Keratinocyte (primary cell): ENCODE results near the gene MMS19. TPM values are rescaled to one million over a fixed set of nuclear protein-coding genes. Genes with fewer than 3 reads are reported as not detected.

ENCODE experiments used
- DNase-seq: peaks from one replicate; pipeline ENCODE4 v3.0.0-alpha.2; 2011; ENCODE audit warnings: low read depth, missing footprints, low spot score
- FAIRE-seq: peaks from 2 replicates; lab custom pipeline; 2011; peaks lifted over from hg19 to GRCh38; lab: Jason Lieb, UNC
- H2AFZ ChIP-seq: 2 replicates; pipeline ENCODE4 v1.6.0; 2012; ENCODE audit warnings: low read length, control low read depth, inconsistent platforms; ENCODE audit not compliant: control insufficient read depth
- H3K27ac ChIP-seq: 2 replicates; pipeline ENCODE4 v1.5.1; 2011; ENCODE audit warnings: low read length; ENCODE audit not compliant: control insufficient read depth, insufficient read depth
- H3K27me3 ChIP-seq: 3 replicates; pipeline ENCODE4 v1.6.0; 2011; ENCODE audit warnings: low read length; ENCODE audit not compliant: control insufficient read depth, insufficient read depth; ENCODE audit errors: extremely low read depth
- H3K36me3 ChIP-seq, 2 experiments: 2 replicates in 1 of 2; 3 replicates in 1 of 2; pipeline ENCODE4 v1.5.1; 2011; ENCODE audit warnings: low read length in 2 of 2, mild to moderate bottlenecking in 1 of 2; ENCODE audit not compliant: control insufficient read depth in 2 of 2, insufficient read depth in 2 of 2; ENCODE audit errors: extremely low read depth in 1 of 2
- H3K4me1 ChIP-seq: 3 replicates; pipeline ENCODE4 v1.5.1; 2011; ENCODE audit warnings: low read length; ENCODE audit not compliant: control insufficient read depth, insufficient read depth; ENCODE audit errors: extremely low read depth
- H3K4me2 ChIP-seq: 3 replicates; pipeline ENCODE4 v1.6.0; 2011; ENCODE audit warnings: low read depth, low read length; ENCODE audit not compliant: control insufficient read depth, insufficient read depth; ENCODE audit errors: extremely low read depth
- H3K4me3 ChIP-seq, 3 experiments: fragments of 200-600 bp in 1 of 3; sonication (generic) in 1 of 3; 2 replicates in 2 of 3; 3 replicates in 1 of 3; pipeline ENCODE4 v1.5.1; 2011 to 2016; ENCODE audit warnings: low read length in 3 of 3, mild to moderate bottlenecking in 3 of 3, control low read depth in 2 of 3, inconsistent platforms in 1 of 3, low read depth in 1 of 3, mixed read lengths in 1 of 3, mixed run types in 1 of 3, moderate library complexity in 1 of 3; ENCODE audit not compliant: control insufficient read depth in 2 of 3, insufficient read depth in 2 of 3; ENCODE audit errors: extremely low read depth in 1 of 3
- H3K79me2 ChIP-seq: 2 replicates; pipeline ENCODE4 v1.6.0; 2012; ENCODE audit warnings: low read length; ENCODE audit not compliant: control insufficient read depth, insufficient read depth
- H3K9ac ChIP-seq: 3 replicates; pipeline ENCODE4 v1.6.0; 2011; ENCODE audit warnings: low read length; ENCODE audit not compliant: control insufficient read depth, insufficient read depth; ENCODE audit errors: extremely low read depth
- H3K9me1 ChIP-seq: 3 replicates; pipeline ENCODE4 v1.6.0; 2011; ENCODE audit warnings: low read length; ENCODE audit not compliant: control insufficient read depth, insufficient read depth; ENCODE audit errors: extremely low read depth
- H3K9me3 ChIP-seq: 2 replicates; pipeline ENCODE4 v1.5.1; 2012; ENCODE audit warnings: low read depth, low read length; ENCODE audit not compliant: control insufficient read depth
- H4K20me1 ChIP-seq: 3 replicates; pipeline ENCODE4 v1.6.0; 2011; ENCODE audit warnings: low read length; ENCODE audit not compliant: control insufficient read depth, insufficient read depth; ENCODE audit errors: extremely low read depth
- CTCF ChIP-seq, 3 experiments: IDR thresholded peaks in 1 of 3; conservative IDR thresholded peaks in 1 of 3; optimal IDR thresholded peaks in 1 of 3; 2 replicates in 2 of 3; 3 replicates in 1 of 3; pipeline versions ENCODE3 to v1.5.1; 2011; ENCODE audit warnings: low read length in 3 of 3, mild to moderate bottlenecking in 3 of 3, moderate library complexity in 2 of 3, control low read depth in 1 of 3, inconsistent platforms in 1 of 3; ENCODE audit not compliant: insufficient read depth in 2 of 3; ENCODE audit errors: extremely low read depth in 1 of 3
- EZH2 ChIP-seq: IDR thresholded peaks from one replicate; pipeline ENCODE4 v1.6.1; 2012; ENCODE audit warnings: inconsistent platforms, mild to moderate bottlenecking, low read length, moderate library complexity
- dilution Hi-C: fragments of 300-500 bp; cut with MboI; formaldehyde crosslinking; loops from one replicate; pipeline ENCODE4 v1.7.0; 2020; ENCODE audit warnings: low sequenced_read_pairs; ENCODE audit not compliant: extremely low pct_ligation_motif_present
- polyA plus RNA-seq, 5 experiments: library from polyadenylated mRNA; depleted of rRNA in 3 of 5; stranded (reverse) in 3 of 5; stranded (forward) in 1 of 5; unstranded in 1 of 5; fragments of >200 nt; gene quantifications; 1 replicate in 1 of 5; 2 replicates in 3 of 5; 3 replicates in 1 of 5; pipeline versions ENCODE4 v1.2.1 to v1.2.3, GENCODE V29; 2011 to 2012; ENCODE audit warnings: missing spikeins in 2 of 5, low read depth in 1 of 5, low replicate concordance in 1 of 5

Gene MMS19
- polyA plus RNA-seq, 1 donor (not counting 4 experiments of a cell fraction or from before 2014, with no cell fraction given), result 72.5 TPM

GRCh38 chr10:97517096-97517750 is 19.0 kb upstream of the MMS19 start:
- Histone ChIP-seq H3K27ac (no peak overlapping the region), H2AFZ (no peak overlapping the region), H3K4me2 (no peak overlapping the region), H3K9me3 (no peaks in the 10 kb centered on the region), H3K9ac (no peak overlapping the region), H3K4me3 (no peak overlapping the region), H3K9me1 (peaks cover 4% of the 10 kb centered on the region), H3K27me3 (no peaks in the 10 kb centered on the region), H4K20me1 (peaks cover 3% of the 10 kb centered on the region), H3K79me2 (peaks cover 61% of the 10 kb centered on the region), H3K36me3 (no peaks in the 10 kb centered on the region), H3K4me1 (peaks cover 23% of the 10 kb centered on the region)
- dilution Hi-C loops, result no loop called here
- FAIRE-seq, result no peak
- DNase-seq, result no peak
- TF ChIP-seq CTCF (optimal IDR thresholded peaks at IDR 0.05 in 1 of 3, IDR thresholded peaks at IDR 0.05 in 1 of 3, conservative IDR thresholded peaks at IDR 0.05 in 1 of 3; ENCODE audit: extremely low read depth in 1 of 3, insufficient read depth in 2 of 3, low read length in 3 of 3) (no peak), EZH2 (no peak)

GRCh38 chr10:97515271-97515978 is 17.2 kb upstream of the MMS19 start:
- Histone ChIP-seq H3K4me3 (no peak overlapping the region), H3K27ac (no peak overlapping the region), H3K9me3 (no peaks in the 10 kb centered on the region), H3K9ac (no peak overlapping the region), H3K79me2 (peaks cover 59% of the 10 kb centered on the region), H3K27me3 (no peaks in the 10 kb centered on the region), H3K36me3 (no peaks in the 10 kb centered on the region), H3K9me1 (peaks cover 4% of the 10 kb centered on the region), H4K20me1 (no peaks in the 10 kb centered on the region), H3K4me2 (no peak overlapping the region), H3K4me1 (peaks cover 23% of the 10 kb centered on the region), H2AFZ (no peak overlapping the region)
- no peak for DNase-seq
- no peak for FAIRE-seq
- dilution Hi-C loops, result no loop called here
- TF ChIP-seq EZH2, result no peak
- TF ChIP-seq CTCF (optimal IDR thresholded peaks at IDR 0.05 in 1 of 3, IDR thresholded peaks at IDR 0.05 in 1 of 3, conservative IDR thresholded peaks at IDR 0.05 in 1 of 3; ENCODE audit: extremely low read depth in 1 of 3, insufficient read depth in 2 of 3, low read length in 3 of 3), result no peak
